Suprapubic skin (tissue), 4 donors: ENCODE data around the gene SATB1. TPM values are rescaled to one million over a fixed set of nuclear protein-coding genes. Genes with fewer than 3 reads are reported as not detected.

ENCODE experiments used
- DNase-seq, 2 donors: peaks; one replicate each; pipeline ENCODE4 v3.0.0-alpha.2; 2019; ENCODE audit warnings: low spot score in 2 of 2
- H3K27ac ChIP-seq: fragments of 200-600 bp; sonication (generic); one replicate; pipeline ENCODE4 v1.5.1; 2019
- H3K27me3 ChIP-seq: fragments of 200-600 bp; sonication (generic); one replicate; pipeline ENCODE4 v1.5.1; 2019
- H3K36me3 ChIP-seq: fragments of 200-600 bp; sonication (generic); one replicate; pipeline ENCODE4 v1.5.1; 2019
- H3K4me1 ChIP-seq: fragments of 200-600 bp; sonication (generic); one replicate; pipeline ENCODE4 v1.5.1; 2019
- H3K4me3 ChIP-seq: fragments of 200-600 bp; sonication (generic); one replicate; pipeline ENCODE4 v1.5.1; 2019; ENCODE audit warnings: mild to moderate bottlenecking
- H3K9me3 ChIP-seq: fragments of 200-600 bp; sonication (generic); one replicate; pipeline ENCODE4 v1.5.1; 2019
- CTCF ChIP-seq, 2 donors: fragments of 200-600 bp in 1 of 2; fragments of 450-650 bp in 1 of 2; sonication (generic) in 1 of 2; IDR thresholded peaks; one replicate each; pipeline ENCODE4 v1.5.1; 2016 to 2019; ENCODE audit warnings: antibody characterized with exemption in 2 of 2, mild to moderate bottlenecking in 1 of 2, moderate library complexity in 1 of 2
- EP300 ChIP-seq: sonication (generic); formaldehyde crosslinking; IDR thresholded peaks from one replicate; pipeline ENCODE4 v1.6.1; 2017; ENCODE audit warnings: antibody characterized with exemption
- POLR2A ChIP-seq, 2 donors: fragments of 450-650 bp; IDR thresholded peaks; one replicate each; pipeline ENCODE4 v1.6.1; 2017; ENCODE audit warnings: antibody characterized with exemption in 2 of 2, mild to moderate bottlenecking in 2 of 2, moderate library complexity in 2 of 2
- POLR2AphosphoS5 ChIP-seq, 3 donors: sonication (generic); formaldehyde crosslinking; IDR thresholded peaks; one replicate each; pipeline ENCODE4 v1.6.1; 2017; ENCODE audit warnings: antibody characterized with exemption in 3 of 3
- WGBS: methylation state at CpG from one replicate; pipeline ENCODE4 v1.1.5; 2018; 5-methylcytosine and 5-hydroxymethylcytosine counted together
- total RNA-seq, 4 donors: library from RNA; depleted of rRNA; stranded (reverse); fragments of >200 nt; gene quantifications; one replicate each; pipeline ENCODE4 v1.1.0, GENCODE V29; 2016

Gene SATB1
- total RNA-seq, 4 donors from 2014 or later = 27.2 to 68.1 (median 34.6) TPM

GRCh38 chr3:18369551-18370185 lies 55.5 kb downstream of the SATB1 start:
- no peak for DNase-seq
- H3K9me3 ChIP-seq = no peaks in the 10 kb centered on the region
- WGBS = 64% methylated on average over 13 of the region's 13 CpGs
- H3K27ac ChIP-seq = no peak overlapping the region
- no peaks in the 10 kb centered on the region for H3K4me1 ChIP-seq
- no peaks in the 10 kb centered on the region for H3K27me3 ChIP-seq
- peaks cover 11% of the 10 kb centered on the region for H3K36me3 ChIP-seq
- H3K4me3 ChIP-seq = no peak overlapping the region
- no peak for TF ChIP-seq POLR2A (IDR thresholded peaks at IDR 0.05)
- no peak for TF ChIP-seq POLR2AphosphoS5 (IDR thresholded peaks at IDR 0.05)
- no peak for TF ChIP-seq EP300
- TF ChIP-seq CTCF (IDR thresholded peaks at IDR 0.05) = no peak

- peaks cover 3% of the 10 kb centered on the region for H3K36me3 ChIP-seq
- no peaks in the 10 kb centered on the region for H3K4me1 ChIP-seq
- no peak overlapping the region for H3K27ac ChIP-seq
- no peaks in the 10 kb centered on the region for H3K27me3 ChIP-seq
- no peak for DNase-seq
- no peak for TF ChIP-seq POLR2A (IDR thresholded peaks at IDR 0.05)
- TF ChIP-seq POLR2AphosphoS5 (IDR thresholded peaks at IDR 0.05) = no peak
- TF ChIP-seq CTCF (IDR thresholded peaks at IDR 0.05) = no peak
- TF ChIP-seq EP300 = no peak
- 90% methylated on average over 3 of the region's 3 CpGs for WGBS
- no peaks in the 10 kb centered on the region for H3K9me3 ChIP-seq
- H3K4me3 ChIP-seq = no peak overlapping the region
Measured at GRCh38 chr3:18366258-18366657, 58.9 kb downstream of the SATB1 start.

GRCh38 chr3:18363338-18363737 lies 61.8 kb downstream of the SATB1 start:
- WGBS = 100% methylated on average over 2 of the region's 2 CpGs

GRCh38 chr3:18357747-18358146 lies 67.4 kb downstream of the SATB1 start:
- peaks cover 7% of the 10 kb centered on the region for H3K36me3 ChIP-seq
- TF ChIP-seq EP300 = no peak
- no peak for TF ChIP-seq POLR2AphosphoS5 (IDR thresholded peaks at IDR 0.05)
- no peak for TF ChIP-seq POLR2A (IDR thresholded peaks at IDR 0.05)
- TF ChIP-seq CTCF (IDR thresholded peaks at IDR 0.05) = no peak
- H3K4me1 ChIP-seq = no peaks in the 10 kb centered on the region

More at GRCh38 chr3:18363338-18363737, 61.8 kb downstream of the SATB1 start:
- H3K27me3 ChIP-seq = no peaks in the 10 kb centered on the region
- no peak for TF ChIP-seq CTCF (IDR thresholded peaks at IDR 0.05)
- no peak for TF ChIP-seq EP300
- no peak for TF ChIP-seq POLR2A (IDR thresholded peaks at IDR 0.05)
- TF ChIP-seq POLR2AphosphoS5 (IDR thresholded peaks at IDR 0.05) = no peak
- H3K4me1 ChIP-seq = no peaks in the 10 kb centered on the region
- H3K36me3 ChIP-seq = peaks cover 11% of the 10 kb centered on the region
- H3K9me3 ChIP-seq = no peaks in the 10 kb centered on the region
- H3K4me3 ChIP-seq = no peak overlapping the region
- no peak for DNase-seq
- no peak overlapping the region for H3K27ac ChIP-seq

GRCh38 chr3:18355832-18356231 lies 69.3 kb downstream of the SATB1 start:
- Histone ChIP-seq H3K9me3 (no peaks in the 10 kb centered on the region), H3K27ac (no peak overlapping the region), H3K4me3 (no peak overlapping the region), H3K27me3 (no peaks in the 10 kb centered on the region), H3K4me1 (no peaks in the 10 kb centered on the region), H3K36me3 (peaks cover 18% of the 10 kb centered on the region)
- TF ChIP-seq EP300 (no peak), POLR2AphosphoS5 (IDR thresholded peaks at IDR 0.05) (no peak), POLR2A (IDR thresholded peaks at IDR 0.05) (no peak), CTCF (IDR thresholded peaks at IDR 0.05) (no peak)
- WGBS = 50% methylated on average over 2 of the region's 2 CpGs
- DNase-seq = no peak

More at GRCh38 chr3:18357747-18358146, 67.4 kb downstream of the SATB1 start:
- Histone ChIP-seq H3K9me3 (no peaks in the 10 kb centered on the region), H3K4me3 (no peak overlapping the region), H3K27me3 (no peaks in the 10 kb centered on the region), H3K27ac (no peak overlapping the region)
- DNase-seq = no peak
